Common myeloid progenitor, CD34-positive (primary cell): ENCODE data around the gene ZNF211.

Experiments used
- CTCF ChIA-PET: fragments of 350-600 bp; sonication (Branson Sonifier 250); formaldehyde crosslinking; loops from one replicate; lab custom pipeline; 2021; ENCODE audit warnings: antibody characterized with exemption; lab: Charles Lee
- POLR2A ChIA-PET: fragments of 350-600 bp; sonication (Branson Sonifier 250); formaldehyde crosslinking; loops from one replicate; lab custom pipeline; 2021; ENCODE audit warnings: antibody characterized with exemption; lab: Charles Lee
- DNase-seq, 3 donors: peaks; one replicate each; pipeline versions ENCODE4 v3.0.0 to v3.0.0-alpha.2; 2013
- H3K27ac ChIP-seq, 2 experiments: 1 replicate in 1 of 2; 2 replicates in 1 of 2; pipeline ENCODE4 v1.7.0; 2013; ENCODE audit warnings: inconsistent platforms in 2 of 2, low read length in 2 of 2, mild to moderate bottlenecking in 2 of 2, low read depth in 1 of 2, moderate library complexity in 1 of 2; ENCODE audit not compliant: severe bottlenecking in 2 of 2, insufficient read depth in 1 of 2, poor library complexity in 1 of 2
- H3K27me3 ChIP-seq, 5 experiments: replicated peaks in 2 of 5; 1 replicate in 3 of 5; 2 replicates in 2 of 5; pipeline versions ENCODE4 v1.6.1 to v1.7.0; 2013; ENCODE audit warnings: low read length in 4 of 5, mild to moderate bottlenecking in 2 of 5, moderate library complexity in 2 of 5, inconsistent platforms in 1 of 5; ENCODE audit not compliant: insufficient read depth in 5 of 5, control insufficient read depth in 4 of 5
- H3K36me3 ChIP-seq, 4 experiments: 1 replicate in 2 of 4; 2 replicates in 2 of 4; pipeline versions ENCODE4 v1.6.1 to v1.7.0; 2013; ENCODE audit warnings: low read length in 3 of 4, control low read depth in 1 of 4, mild to moderate bottlenecking in 1 of 4; ENCODE audit not compliant: control insufficient read depth in 4 of 4, insufficient read depth in 4 of 4
- H3K4me1 ChIP-seq, 4 experiments: 1 replicate in 3 of 4; 2 replicates in 1 of 4; pipeline versions ENCODE4 v1.6.1 to v1.7.1; 2013; ENCODE audit warnings: low read length in 3 of 4, mild to moderate bottlenecking in 3 of 4, control low read depth in 1 of 4, inconsistent platforms in 1 of 4, moderate library complexity in 1 of 4; ENCODE audit not compliant: control insufficient read depth in 4 of 4, insufficient read depth in 4 of 4; ENCODE audit errors: control extremely low read depth in 1 of 4
- H3K4me3 ChIP-seq, 7 experiments: 1 replicate in 4 of 7; 2 replicates in 3 of 7; pipeline versions ENCODE4 v1.5.1 to v1.7.0; 2013; ENCODE audit warnings: mild to moderate bottlenecking in 7 of 7, low read length in 6 of 7, moderate library complexity in 6 of 7, inconsistent platforms in 2 of 7, low read depth in 2 of 7, control low read depth in 1 of 7; ENCODE audit not compliant: insufficient read depth in 4 of 7, control insufficient read depth in 1 of 7; ENCODE audit errors: extremely low read depth in 1 of 7
- H3K9me3 ChIP-seq, 5 experiments: 1 replicate in 4 of 5; 2 replicates in 1 of 5; pipeline versions ENCODE4 v1.6.1 to v1.7.1; 2013; ENCODE audit warnings: low read length in 4 of 5, mild to moderate bottlenecking in 2 of 5, inconsistent platforms in 1 of 5, low read depth in 1 of 5, moderate library complexity in 1 of 5; ENCODE audit not compliant: control insufficient read depth in 4 of 5, insufficient read depth in 2 of 5; ENCODE audit errors: control extremely low read depth in 1 of 5
- WGBS: methylation state at CpG from one replicate; pipeline ENCODE4 v1.1.5; 2013; ENCODE audit not compliant: insufficient coverage; 5-methylcytosine and 5-hydroxymethylcytosine counted together

The ZNF211 gene

DNA sequence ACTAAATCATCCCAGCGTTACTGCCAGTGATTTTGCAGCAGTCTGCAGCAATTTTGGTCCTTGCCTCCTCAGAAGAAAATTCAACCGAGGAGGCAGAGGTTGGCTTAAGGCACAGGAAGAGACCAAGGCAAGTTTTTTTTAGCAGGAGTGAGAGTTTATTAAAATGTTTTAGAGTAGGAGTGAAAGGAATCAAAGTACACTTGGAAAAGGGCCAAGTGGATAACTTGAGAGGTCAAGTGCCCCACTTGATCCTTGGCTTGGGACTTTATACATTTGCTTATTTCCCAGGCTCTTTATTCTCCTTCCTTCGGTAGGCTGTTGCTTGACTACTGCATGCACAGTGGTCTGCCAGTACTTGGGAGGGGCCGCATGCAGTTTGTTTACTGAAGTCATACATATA is 21.9 kb upstream of the ZNF211 start:
- no peak overlapping the region for H3K4me3 ChIP-seq
- no peak overlapping the region for H3K27ac ChIP-seq
- 95% methylated on average over 3 of the region's 4 CpGs for WGBS
- H3K27me3 ChIP-seq: no peaks in the 10 kb centered on the region
- peaks cover 0 to 12% (median 6%) of the 10 kb centered on the region in 4 experiments for H3K4me1 ChIP-seq
- POLR2A ChIA-PET: no interaction called here
- no peak for DNase-seq
- H3K9me3 ChIP-seq: peaks cover 3 to 43% (median 35%) of the 10 kb centered on the region in 5 experiments
- H3K36me3 ChIP-seq: peaks cover 12 to 35% (median 29%) of the 10 kb centered on the region in 4 experiments
- CTCF ChIA-PET: no interaction called here

DNA sequence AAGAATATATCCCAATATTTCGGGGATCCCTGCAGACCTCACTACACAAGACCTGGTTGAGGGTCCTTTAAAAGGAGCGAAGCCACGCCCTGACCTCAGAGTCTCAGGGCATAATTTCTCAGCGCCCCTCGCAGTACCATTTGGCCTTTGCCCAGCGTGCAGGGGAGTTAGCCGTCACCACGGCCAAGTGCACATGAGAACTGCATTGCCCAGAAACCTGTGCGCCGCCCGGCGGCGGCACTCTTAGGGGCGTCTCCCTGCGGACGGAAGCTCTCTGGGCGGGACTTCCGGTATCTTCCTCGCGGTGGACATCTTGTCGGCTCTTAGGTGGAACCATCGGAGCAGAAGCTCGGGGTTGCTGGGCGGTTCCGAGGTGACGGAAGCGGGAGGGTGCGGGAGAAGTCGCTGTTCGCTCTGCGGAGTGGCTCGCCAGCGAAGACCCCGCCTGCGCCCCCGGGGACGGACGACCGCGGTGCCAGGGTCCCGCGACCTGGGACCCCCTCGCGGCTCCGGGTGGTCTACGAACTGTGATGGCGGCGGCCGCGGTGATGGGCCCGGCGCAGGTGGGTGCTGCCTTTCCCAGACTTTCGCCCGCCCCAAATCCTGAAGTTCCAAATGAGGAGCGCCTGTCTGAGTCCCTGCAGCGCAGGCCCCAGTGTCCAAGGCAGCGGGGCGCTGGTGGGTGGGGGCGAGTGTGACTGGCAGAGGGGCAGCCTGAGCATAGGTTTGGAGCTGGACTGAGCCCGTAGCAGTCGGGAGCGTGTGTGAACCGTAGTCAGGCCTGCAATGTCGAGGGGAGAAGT is 18.8 kb upstream of the ZNF211 start, which contains the start of gene ZNF134:
ZNF134 (plus strand) TSS at position 302 of the 803 bp plus-strand sequence. CDS start 5,227 bp downstream, outside the sequence.
- Histone ChIP-seq H3K9me3 (peaks cover 9 to 52% (median 47%) of the 10 kb centered on the region in 5 experiments), H3K4me1 (peaks cover 0 to 12% (median 6%) of the 10 kb centered on the region in 4 experiments), H3K36me3 (peaks cover 25 to 42% (median 38%) of the 10 kb centered on the region in 4 experiments), H3K27ac (peak within 1 kb of the TSS; percentile 78 to 84), H3K27me3 (no peaks in the 10 kb centered on the region), H3K4me3 (peak within 1 kb of the TSS; percentile 83 to 98 (median 94))
- CTCF ChIA-PET: interaction anchor here (2.1 kb wide), 1 partner anchor 13 kb away, joined by 9 read pairs; no protein-coding TSS in a partner anchor
- POLR2A ChIA-PET: interaction anchor here (1.4 kb wide), 1 partner anchor 18 kb away, joined by 7 read pairs; the partner anchor contains the start of gene ZNF211
- peak; percentile 96 to 97 (median 97) for DNase-seq
- 3% methylated on average over 41 of the region's 64 CpGs for WGBS

GRCh38 chr19:57615346-57615745 is 17.6 kb upstream of the ZNF211 start:
- Histone ChIP-seq H3K9me3 (peaks cover 12 to 59% (median 58%) of the 10 kb centered on the region in 5 experiments), H3K27me3 (no peaks in the 10 kb centered on the region), H3K27ac (no peak overlapping the region), H3K4me1 (peaks cover 0 to 12% (median 6%) of the 10 kb centered on the region in 4 experiments), H3K36me3 (peaks cover 37 to 54% (median 50%) of the 10 kb centered on the region in 4 experiments), H3K4me3 (peak overlapping the region in 5 of 7 experiments; percentile 90 to 98 (median 94))
- POLR2A ChIA-PET: no interaction called here
- CTCF ChIA-PET: no interaction called here
- WGBS: no CpG with 5 or more reads among the region's 3 CpGs
- DNase-seq: peak in 1 of 3 donors; percentile 45

GRCh38 chr19:57620673-57621348 is 12.2 kb upstream of the ZNF211 start:
- WGBS: 98% methylated on average over 4 of the region's 10 CpGs
- POLR2A ChIA-PET: no interaction called here
- H3K4me1 ChIP-seq: no peaks in the 10 kb centered on the region
- DNase-seq: peak in 2 of 3 donors; percentile 35 to 62
- CTCF ChIA-PET: interaction anchor here (0.5 kb wide), 1 partner anchor 43 kb away, joined by 4 read pairs; no protein-coding TSS in a partner anchor
- peak overlapping the region in 2 of 7 experiments; percentile 2 to 11 for H3K4me3 ChIP-seq
- H3K27me3 ChIP-seq: no peaks in the 10 kb centered on the region
- peaks cover 31 to 98% (median 84%) of the 10 kb centered on the region in 5 experiments for H3K9me3 ChIP-seq
- no peak overlapping the region for H3K27ac ChIP-seq
- H3K36me3 ChIP-seq: peaks cover 65 to 92% (median 84%) of the 10 kb centered on the region in 4 experiments

DNA sequence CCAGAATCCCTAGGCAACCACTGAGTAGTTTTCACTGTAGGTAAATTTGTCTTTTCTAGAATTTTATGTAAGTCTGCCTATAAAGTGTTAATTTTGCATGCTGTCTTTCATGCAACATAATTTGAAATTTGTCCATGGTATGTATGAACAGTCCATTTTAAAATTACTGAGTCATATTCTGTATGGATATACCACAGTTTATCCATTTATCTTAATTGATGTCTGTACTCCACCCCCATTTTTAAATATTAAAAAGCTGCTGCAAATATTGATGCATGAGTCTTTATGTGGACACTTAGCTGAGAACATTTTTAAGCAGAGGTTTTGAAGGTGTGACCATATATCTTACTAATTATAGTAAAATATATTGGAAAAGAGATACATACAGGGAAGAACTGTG is 9.9 kb upstream of the ZNF211 start:
- POLR2A ChIA-PET: interaction anchor here (0.6 kb wide), 1 partner anchor 127 kb away, joined by 4 read pairs; no protein-coding TSS in a partner anchor
- Histone ChIP-seq H3K9me3 (peaks cover 27 to 88% (median 69%) of the 10 kb centered on the region in 5 experiments), H3K27me3 (no peaks in the 10 kb centered on the region), H3K27ac (no peak overlapping the region), H3K36me3 (peaks cover 47 to 70% (median 63%) of the 10 kb centered on the region in 4 experiments), H3K4me3 (peak overlapping the region in 1 of 7 experiments; percentile 29), H3K4me1 (no peaks in the 10 kb centered on the region)
- CTCF ChIA-PET: no interaction called here
- no peak for DNase-seq

GRCh38 chr19:57633832-57634131 is 814 bp downstream of the ZNF211 start:
- Histone ChIP-seq H3K27me3 (no peaks in the 10 kb centered on the region), H3K27ac (no peak overlapping the region), H3K4me1 (peaks cover 0 to 12% (median 10%) of the 10 kb centered on the region in 4 experiments), H3K4me3 (peak overlapping the region; percentile 88 to 99 (median 95)), H3K36me3 (peaks cover 16 to 44% (median 18%) of the 10 kb centered on the region in 4 experiments), H3K9me3 (peaks cover 3 to 28% (median 10%) of the 10 kb centered on the region in 5 experiments)
- 78% methylated on average over 6 of the region's 6 CpGs for WGBS
- no peak for DNase-seq
- CTCF ChIA-PET: no interaction called here
- POLR2A ChIA-PET: no interaction called here
